ENCODE data around the gene SIX1. TPM values are rescaled to one million over a fixed set of nuclear protein-coding genes. Genes with fewer than 3 reads are reported as not detected.

Gene SIX1
- total RNA-seq, 1 donor from 2014 or later: 0.20 TPM

- Histone ChIP-seq H3K79me2 (ENCODE audit: insufficient read depth, low read length) (no peaks in the 10 kb centered on the region), H3K27ac (ENCODE audit: low read depth, low read length) (peak overlapping the region; percentile 25), H3K4me2 (ENCODE audit: low read length) (peak overlapping the region; percentile 81), H3K27me3 (ENCODE audit: insufficient read depth, low read length) (peaks cover 27% of the 10 kb centered on the region), H3K4me1 (ENCODE audit: insufficient read depth, low read length) (peaks cover 7% of the 10 kb centered on the region), H3K36me3 (ENCODE audit: insufficient read depth, low read length) (no peaks in the 10 kb centered on the region), H3K9me3 (ENCODE audit: insufficient read depth, low read depth, low read length) (no peaks in the 10 kb centered on the region), H2AFZ (ENCODE audit: low read depth, low read length) (peak overlapping the region; percentile 85), H4K20me1 (ENCODE audit: insufficient read depth, low read length) (no peaks in the 10 kb centered on the region), H3K4me3 (ENCODE audit: insufficient read depth, low read depth, low read length) (peak overlapping the region; percentile 26), H3K9ac (ENCODE audit: low read length) (peak overlapping the region; percentile 70)
- TF ChIP-seq EZH2 (IDR thresholded peaks at IDR 0.05; ENCODE audit: insufficient read depth, low read length) (no peak), CTCF (IDR thresholded peaks at IDR 0.05; ENCODE audit: insufficient read depth, low read depth, low read length) (no peak)
- Mint-ChIP-seq H3K9me3 (ENCODE audit: unreplicated experiment) (peaks cover 5% of the 10 kb centered on the region), H3K27me3 (ENCODE audit: low read depth, unreplicated experiment) (peaks cover 58% of the 10 kb centered on the region), H3K4me1 (ENCODE audit: low read depth, unreplicated experiment) (no peaks in the 10 kb centered on the region), H3K4me3 (ENCODE audit: unreplicated experiment) (no peak overlapping the region), H3K27ac (ENCODE audit: unreplicated experiment) (peak overlapping the region; percentile 44), H3K36me3 (ENCODE audit: low read depth, unreplicated experiment) (no peaks in the 10 kb centered on the region)
- FAIRE-seq: no peak
- no peak for DNase-seq (ENCODE audit: low read depth)
Observed at GRCh38 chr14:60637479-60638315, 11.6 kb downstream of the SIX1 start.

GRCh38 chr14:60636879-60637478 lies 12.3 kb downstream of the SIX1 start:
- peaks cover 5% of the 10 kb centered on the region for H3K9me3 Mint-ChIP-seq (ENCODE audit: unreplicated experiment)
- peak overlapping the region; percentile 85 for H2AFZ ChIP-seq (ENCODE audit: low read depth, low read length)
- no peaks in the 10 kb centered on the region for H3K9me3 ChIP-seq (ENCODE audit: insufficient read depth, low read depth, low read length)
- no peak overlapping the region for H3K4me3 Mint-ChIP-seq (ENCODE audit: unreplicated experiment)
- H3K4me1 Mint-ChIP-seq (ENCODE audit: low read depth, unreplicated experiment): no peaks in the 10 kb centered on the region
- H3K36me3 Mint-ChIP-seq (ENCODE audit: low read depth, unreplicated experiment): no peaks in the 10 kb centered on the region
- H3K27me3 ChIP-seq (ENCODE audit: insufficient read depth, low read length): peaks cover 20% of the 10 kb centered on the region
- no peaks in the 10 kb centered on the region for H3K36me3 ChIP-seq (ENCODE audit: insufficient read depth, low read length)
- peak overlapping the region; percentile 26 for H3K27ac Mint-ChIP-seq (ENCODE audit: unreplicated experiment)
- DNase-seq (ENCODE audit: low read depth) (no peak), FAIRE-seq (no peak)
- no peaks in the 10 kb centered on the region for H4K20me1 ChIP-seq (ENCODE audit: insufficient read depth, low read length)
- H3K4me3 ChIP-seq (ENCODE audit: insufficient read depth, low read depth, low read length): no peak overlapping the region
- H3K9ac ChIP-seq (ENCODE audit: low read length): peak overlapping the region; percentile 70
- peak overlapping the region; percentile 81 for H3K4me2 ChIP-seq (ENCODE audit: low read length)
- peaks cover 54% of the 10 kb centered on the region for H3K27me3 Mint-ChIP-seq (ENCODE audit: low read depth, unreplicated experiment)
- H3K4me1 ChIP-seq (ENCODE audit: insufficient read depth, low read length): peaks cover 7% of the 10 kb centered on the region
- TF ChIP-seq CTCF (IDR thresholded peaks at IDR 0.05; ENCODE audit: insufficient read depth, low read depth, low read length) (no peak), EZH2 (IDR thresholded peaks at IDR 0.05; ENCODE audit: insufficient read depth, low read length) (no peak)
- H3K27ac ChIP-seq (ENCODE audit: low read depth, low read length): no peak overlapping the region
- no peaks in the 10 kb centered on the region for H3K79me2 ChIP-seq (ENCODE audit: insufficient read depth, low read length)

Data from astrocyte (in vitro differentiated cells and primary cell).